ENCODE results near the gene PIK3R6.

DNA sequence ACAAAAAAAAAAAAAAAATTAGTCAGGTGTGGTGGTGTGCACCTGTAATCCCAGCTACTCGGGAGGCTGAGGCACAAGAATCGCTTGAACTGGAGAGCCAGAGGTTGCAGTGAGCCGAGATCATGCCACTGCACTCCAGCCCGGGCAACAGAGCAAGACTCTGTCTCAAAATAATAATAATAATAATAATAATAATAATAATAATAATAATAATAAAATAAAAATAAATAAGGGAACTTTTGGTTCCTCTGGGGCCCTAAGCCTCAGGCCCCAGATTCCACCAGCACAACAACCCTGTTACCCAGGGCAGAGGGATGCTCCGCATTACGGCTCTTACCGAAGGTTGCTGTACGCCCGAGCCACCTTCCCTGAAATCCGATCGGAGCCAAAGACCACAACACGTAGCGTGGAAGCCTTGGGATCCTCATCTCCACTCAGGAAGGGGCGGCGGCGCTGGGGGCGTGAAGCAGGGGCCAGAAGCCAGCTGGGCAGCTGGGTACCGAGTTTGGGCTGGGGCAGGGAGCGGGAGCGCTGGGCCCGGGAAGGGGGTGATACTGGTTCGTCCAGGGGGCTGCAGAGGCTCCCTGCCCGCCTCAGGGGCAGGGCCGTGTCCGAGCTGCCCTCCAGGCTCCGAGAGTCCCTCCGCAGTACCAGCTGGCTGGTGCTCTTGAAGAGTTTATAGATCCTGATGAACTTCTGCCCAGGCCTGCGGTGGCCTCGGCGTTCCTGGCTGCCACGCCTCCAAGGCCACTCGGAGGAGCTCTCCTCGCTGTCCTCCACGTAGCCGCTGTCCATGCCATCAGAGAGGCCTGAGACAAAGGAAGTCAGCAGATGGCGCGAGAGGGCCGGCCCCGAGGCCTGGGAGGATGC, 20.6 kb upstream of the PIK3R6 start:
- TF ChIP-seq, protein P1, sequence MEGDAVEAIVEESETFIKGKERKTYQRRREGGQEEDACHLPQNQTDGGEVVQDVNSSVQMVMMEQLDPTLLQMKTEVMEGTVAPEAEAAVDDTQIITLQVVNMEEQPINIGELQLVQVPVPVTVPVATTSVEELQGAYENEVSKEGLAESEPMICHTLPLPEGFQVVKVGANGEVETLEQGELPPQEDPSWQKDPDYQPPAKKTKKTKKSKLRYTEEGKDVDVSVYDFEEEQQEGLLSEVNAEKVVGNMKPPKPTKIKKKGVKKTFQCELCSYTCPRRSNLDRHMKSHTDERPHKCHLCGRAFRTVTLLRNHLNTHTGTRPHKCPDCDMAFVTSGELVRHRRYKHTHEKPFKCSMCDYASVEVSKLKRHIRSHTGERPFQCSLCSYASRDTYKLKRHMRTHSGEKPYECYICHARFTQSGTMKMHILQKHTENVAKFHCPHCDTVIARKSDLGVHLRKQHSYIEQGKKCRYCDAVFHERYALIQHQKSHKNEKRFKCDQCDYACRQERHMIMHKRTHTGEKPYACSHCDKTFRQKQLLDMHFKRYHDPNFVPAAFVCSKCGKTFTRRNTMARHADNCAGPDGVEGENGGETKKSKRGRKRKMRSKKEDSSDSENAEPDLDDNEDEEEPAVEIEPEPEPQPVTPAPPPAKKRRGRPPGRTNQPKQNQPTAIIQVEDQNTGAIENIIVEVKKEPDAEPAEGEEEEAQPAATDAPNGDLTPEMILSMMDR (IDR thresholded peaks at IDR 0.05) = peak in 2 of 6 experiments; percentile 19 to 29
- TF ChIP-seq POLR2A (IDR thresholded peaks at IDR 0.05) = no peak
